GM21447 (cell line): ENCODE measurements around the gene KDM5B.
"Not testable (repeated sequence)": the region's sequence is repeated elsewhere in the genome, so short reads cannot be mapped to it uniquely, and the experiment has no call there.

Experiments
- ATAC-seq: cut with Tn5 transposase; IDR thresholded peaks from one replicate; pipeline ENCODE4 v1.9.1; 2021; ENCODE audit not compliant: unreplicated experiment

The KDM5B gene

GRCh38 chr1:202807926-202808757, at the start of gene KDM5B:
KDM5B (minus strand) TSS chr1:202808421; CDS start chr1:202808305, 116 bp downstream.
- no peak for ATAC-seq

- ATAC-seq = no peak
Observed at GRCh38 chr1:202857136-202857610, 49.0 kb upstream of the KDM5B start.

- no peak for ATAC-seq
Observed at GRCh38 chr1:202856014-202856413, 47.8 kb upstream of the KDM5B start.

- no peak for ATAC-seq
Observed at GRCh38 chr1:202854787-202855186, 46.6 kb upstream of the KDM5B start.

- no peak for ATAC-seq
Observed at GRCh38 chr1:202852163-202852904, 44.1 kb upstream of the KDM5B start.

- ATAC-seq = no peak
Observed at GRCh38 chr1:202850593-202851362, 42.6 kb upstream of the KDM5B start.

- peak; percentile 83 for ATAC-seq
Observed at GRCh38 chr1:202848191-202848542, 39.9 kb upstream of the KDM5B start.

- no peak for ATAC-seq
Observed at GRCh38 chr1:202844935-202845334, 36.7 kb upstream of the KDM5B start.

- ATAC-seq = no peak
Observed at GRCh38 chr1:202844259-202844658, 36.0 kb upstream of the KDM5B start.

- no peak for ATAC-seq
Observed at GRCh38 chr1:202843081-202843480, 34.9 kb upstream of the KDM5B start.

GRCh38 chr1:202837746-202838262, 29.6 kb upstream of the KDM5B start:
- no peak for ATAC-seq

- no peak for ATAC-seq
Observed at GRCh38 chr1:202836623-202837403, 28.6 kb upstream of the KDM5B start.

- no peak for ATAC-seq
Observed at GRCh38 chr1:202835548-202836072, 27.4 kb upstream of the KDM5B start.

- ATAC-seq = no peak
Observed at GRCh38 chr1:202834771-202835547, 26.7 kb upstream of the KDM5B start.

GRCh38 chr1:202831906-202832305, 23.7 kb upstream of the KDM5B start:
- no peak for ATAC-seq

- ATAC-seq = not testable (repeated sequence)
Observed at GRCh38 chr1:202829223-202829622, 21.0 kb upstream of the KDM5B start.

- ATAC-seq = no peak
Observed at GRCh38 chr1:202825748-202826147, 17.5 kb upstream of the KDM5B start.

GRCh38 chr1:202821467-202821866, 13.2 kb upstream of the KDM5B start:
- ATAC-seq = no peak

GRCh38 chr1:202818819-202819218, 10.6 kb upstream of the KDM5B start:
- no peak for ATAC-seq
